IPS-18a (cell line): ENCODE data around the gene MUSTN1.

Source experiments
- H3K27ac ChIP-seq: one replicate; pipeline ENCODE4 v1.5.1; 2013; ENCODE audit warnings: low read length
- H3K27me3 ChIP-seq: one replicate; pipeline ENCODE4 v1.6.1; 2013; ENCODE audit warnings: mild to moderate bottlenecking, low read length; ENCODE audit not compliant: control insufficient read depth, insufficient read depth
- H3K36me3 ChIP-seq: one replicate; pipeline ENCODE4 v1.6.1; 2013; ENCODE audit warnings: low read depth, low read length; ENCODE audit not compliant: control insufficient read depth
- H3K4me1 ChIP-seq: one replicate; pipeline ENCODE4 v1.6.1; 2013; ENCODE audit warnings: low read depth, low read length; ENCODE audit not compliant: control insufficient read depth
- H3K4me3 ChIP-seq: one replicate; pipeline ENCODE4 v1.5.1; 2013; ENCODE audit warnings: low read length
- H3K9ac ChIP-seq: one replicate; pipeline ENCODE4 v1.6.1; 2013; ENCODE audit warnings: mild to moderate bottlenecking, low read length, moderate library complexity
- H3K9me3 ChIP-seq: one replicate; pipeline ENCODE4 v1.6.1; 2013; ENCODE audit warnings: low read depth, low read length; ENCODE audit not compliant: control insufficient read depth

Gene MUSTN1

GRCh38 chr3:52788890-52789745 is 45.7 kb downstream of the MUSTN1 start:
- Histone ChIP-seq H3K4me1 (no peaks in the 10 kb centered on the region), H3K4me3 (no peak overlapping the region), H3K36me3 (no peaks in the 10 kb centered on the region), H3K27me3 (no peaks in the 10 kb centered on the region), H3K27ac (no peak overlapping the region), H3K9ac (no peak overlapping the region), H3K9me3 (no peaks in the 10 kb centered on the region)

GRCh38 chr3:52787672-52788625 is 46.9 kb downstream of the MUSTN1 start:
- Histone ChIP-seq H3K27ac (no peak overlapping the region), H3K27me3 (no peaks in the 10 kb centered on the region), H3K9ac (no peak overlapping the region), H3K9me3 (no peaks in the 10 kb centered on the region), H3K4me3 (no peak overlapping the region), H3K4me1 (no peaks in the 10 kb centered on the region), H3K36me3 (no peaks in the 10 kb centered on the region)

GRCh38 chr3:52787246-52787645 is 47.6 kb downstream of the MUSTN1 start:
- no peak overlapping the region for H3K4me3 ChIP-seq
- H3K27me3 ChIP-seq, result no peaks in the 10 kb centered on the region
- H3K9me3 ChIP-seq, result no peaks in the 10 kb centered on the region
- H3K9ac ChIP-seq, result no peak overlapping the region
- no peaks in the 10 kb centered on the region for H3K36me3 ChIP-seq
- peaks cover 2% of the 10 kb centered on the region for H3K4me1 ChIP-seq
- no peak overlapping the region for H3K27ac ChIP-seq

GRCh38 chr3:52786330-52787215 is 48.2 kb downstream of the MUSTN1 start:
- peaks cover 5% of the 10 kb centered on the region for H3K4me1 ChIP-seq
- H3K27me3 ChIP-seq, result no peaks in the 10 kb centered on the region
- no peak overlapping the region for H3K27ac ChIP-seq
- H3K4me3 ChIP-seq, result no peak overlapping the region
- H3K36me3 ChIP-seq, result no peaks in the 10 kb centered on the region
- H3K9ac ChIP-seq, result no peak overlapping the region
- H3K9me3 ChIP-seq, result no peaks in the 10 kb centered on the region

- Histone ChIP-seq H3K27ac (no peak overlapping the region), H3K4me3 (no peak overlapping the region), H3K36me3 (no peaks in the 10 kb centered on the region), H3K4me1 (peaks cover 5% of the 10 kb centered on the region), H3K9ac (no peak overlapping the region), H3K27me3 (no peaks in the 10 kb centered on the region), H3K9me3 (no peaks in the 10 kb centered on the region)
Measured at GRCh38 chr3:52784931-52785590, 49.8 kb downstream of the MUSTN1 start.

- Histone ChIP-seq H3K9ac (no peak overlapping the region), H3K27me3 (no peaks in the 10 kb centered on the region), H3K4me1 (peaks cover 5% of the 10 kb centered on the region), H3K36me3 (no peaks in the 10 kb centered on the region), H3K27ac (no peak overlapping the region), H3K4me3 (no peak overlapping the region), H3K9me3 (no peaks in the 10 kb centered on the region)
Measured at GRCh38 chr3:52784021-52784621, 50.7 kb downstream of the MUSTN1 start.

GRCh38 chr3:52783211-52783555 is 51.6 kb downstream of the MUSTN1 start:
- no peak overlapping the region for H3K9ac ChIP-seq
- H3K4me3 ChIP-seq, result no peak overlapping the region
- no peaks in the 10 kb centered on the region for H3K27me3 ChIP-seq
- peaks cover 5% of the 10 kb centered on the region for H3K4me1 ChIP-seq
- no peaks in the 10 kb centered on the region for H3K36me3 ChIP-seq
- H3K27ac ChIP-seq, result no peak overlapping the region
- H3K9me3 ChIP-seq, result no peaks in the 10 kb centered on the region
